Erythroblast (primary cell): Measurements from ENCODE around the gene SLC22A23.
A peak's percentile ranks its signal among the peaks of the same experiment; 100 is the strongest.

ENCODE experiments used
- GATA1 ChIP-seq: IDR thresholded peaks from 2 replicates; pipeline ENCODE4 v1.6.1; 2011; ENCODE audit warnings: low read depth, mild to moderate bottlenecking, control low read depth, low read length, moderate library complexity
- POLR2A ChIP-seq: IDR thresholded peaks from 2 replicates; pipeline ENCODE4 v1.6.1; 2011; ENCODE audit warnings: mild to moderate bottlenecking, low read length

DNA sequence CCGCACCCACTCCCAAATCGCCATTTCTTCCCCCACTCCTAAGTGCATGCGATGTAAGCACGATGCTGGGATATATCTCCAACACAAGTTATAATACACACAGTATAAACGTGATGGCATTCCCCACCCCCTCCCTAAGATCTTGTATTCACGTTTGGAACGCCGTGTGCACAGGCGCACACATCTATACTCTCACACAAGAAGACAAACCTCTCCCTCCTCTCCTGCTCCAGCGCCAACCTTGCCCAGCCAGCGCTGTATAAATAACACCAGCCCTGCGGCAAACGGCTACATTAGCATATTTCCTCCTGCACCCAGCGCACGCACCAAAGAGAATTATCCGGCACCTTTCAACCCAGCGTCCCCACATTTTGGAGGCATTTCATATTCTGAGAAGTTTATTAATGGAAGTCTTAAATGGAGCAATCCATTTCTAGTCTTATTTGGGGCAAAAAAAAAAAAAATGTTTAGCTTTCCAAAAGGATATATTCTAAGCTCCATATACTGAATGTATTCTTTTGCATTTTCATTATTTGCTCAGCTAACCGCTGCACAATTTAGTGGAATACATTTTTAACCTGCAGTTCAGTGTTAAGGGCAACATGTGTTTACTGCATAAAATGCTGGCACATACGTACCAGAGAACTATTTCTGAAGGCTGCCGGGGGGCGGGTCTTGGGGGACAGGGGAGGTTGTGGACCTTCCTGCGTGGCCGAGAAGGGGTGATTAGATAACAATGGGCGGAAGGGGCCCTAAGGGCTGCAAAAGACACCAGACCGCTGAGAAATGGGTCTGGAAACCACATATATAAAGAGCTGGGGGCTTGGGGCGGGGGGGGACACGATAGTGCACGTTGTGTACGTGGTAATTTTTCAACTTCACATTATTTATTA is 1.1 kb upstream of the SLC22A23 start:
- TF ChIP-seq POLR2A (peak; percentile 30), GATA1 (no peak)
